ENCODE data around the gene CTTNBP2NL.
"Not testable (repeated sequence)": the region's sequence is repeated elsewhere in the genome, so short reads cannot be mapped to it uniquely, and the experiment has no call there.

CTTNBP2NL gene

GRCh38 chr1:112436384-112437156, 40.6 kb downstream of the CTTNBP2NL start:
- TF ChIP-seq, protein P1, sequence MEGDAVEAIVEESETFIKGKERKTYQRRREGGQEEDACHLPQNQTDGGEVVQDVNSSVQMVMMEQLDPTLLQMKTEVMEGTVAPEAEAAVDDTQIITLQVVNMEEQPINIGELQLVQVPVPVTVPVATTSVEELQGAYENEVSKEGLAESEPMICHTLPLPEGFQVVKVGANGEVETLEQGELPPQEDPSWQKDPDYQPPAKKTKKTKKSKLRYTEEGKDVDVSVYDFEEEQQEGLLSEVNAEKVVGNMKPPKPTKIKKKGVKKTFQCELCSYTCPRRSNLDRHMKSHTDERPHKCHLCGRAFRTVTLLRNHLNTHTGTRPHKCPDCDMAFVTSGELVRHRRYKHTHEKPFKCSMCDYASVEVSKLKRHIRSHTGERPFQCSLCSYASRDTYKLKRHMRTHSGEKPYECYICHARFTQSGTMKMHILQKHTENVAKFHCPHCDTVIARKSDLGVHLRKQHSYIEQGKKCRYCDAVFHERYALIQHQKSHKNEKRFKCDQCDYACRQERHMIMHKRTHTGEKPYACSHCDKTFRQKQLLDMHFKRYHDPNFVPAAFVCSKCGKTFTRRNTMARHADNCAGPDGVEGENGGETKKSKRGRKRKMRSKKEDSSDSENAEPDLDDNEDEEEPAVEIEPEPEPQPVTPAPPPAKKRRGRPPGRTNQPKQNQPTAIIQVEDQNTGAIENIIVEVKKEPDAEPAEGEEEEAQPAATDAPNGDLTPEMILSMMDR (IDR thresholded peaks at IDR 0.05; ENCODE audit: extremely low read depth, missing control alignments), result no peak
- DNase-seq (ENCODE audit: low spot score), result no peak

GRCh38 chr1:112438156-112438555, 42.1 kb downstream of the CTTNBP2NL start:
- not testable (repeated sequence) for DNase-seq (ENCODE audit: low spot score)

- TF ChIP-seq, protein P1 (IDR thresholded peaks at IDR 0.05; ENCODE audit: extremely low read depth, missing control alignments), result no peak
- DNase-seq (ENCODE audit: low spot score), result no peak
Measured at GRCh38 chr1:112439592-112439991, 43.6 kb downstream of the CTTNBP2NL start.

GRCh38 chr1:112440574-112440973, 44.6 kb downstream of the CTTNBP2NL start:
- no peak for DNase-seq (ENCODE audit: low spot score)
- TF ChIP-seq, protein P1 (IDR thresholded peaks at IDR 0.05; ENCODE audit: extremely low read depth, missing control alignments), result no peak

- no peak for DNase-seq (ENCODE audit: low spot score)
Measured at GRCh38 chr1:112444269-112444668, 48.3 kb downstream of the CTTNBP2NL start.

GRCh38 chr1:112445596-112445995, 49.6 kb downstream of the CTTNBP2NL start:
- TF ChIP-seq, protein P1 (IDR thresholded peaks at IDR 0.05; ENCODE audit: extremely low read depth, missing control alignments), result no peak

More at GRCh38 chr1:112444269-112444668, 48.3 kb downstream of the CTTNBP2NL start:
- TF ChIP-seq, protein P1 (IDR thresholded peaks at IDR 0.05; ENCODE audit: extremely low read depth, missing control alignments), result no peak

DNA sequence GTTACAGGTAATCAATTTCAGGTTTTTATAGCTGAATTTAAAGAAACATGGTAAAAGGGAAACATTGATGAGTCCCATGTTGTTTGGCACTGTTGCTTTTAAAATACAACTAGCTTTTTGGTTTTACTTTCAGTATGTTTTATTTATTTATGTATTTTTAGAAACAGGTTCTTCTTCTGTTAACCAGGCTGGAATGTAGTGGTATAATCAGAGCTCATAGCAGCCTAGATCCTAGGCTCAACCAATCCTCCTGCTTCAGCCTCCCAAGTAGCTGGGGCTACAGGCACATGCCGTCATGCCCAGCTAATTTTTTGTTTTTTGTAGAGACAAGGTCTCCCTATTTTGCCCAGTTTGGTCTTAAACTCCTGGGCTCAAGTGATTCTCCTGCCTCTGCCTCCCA, 50.4 kb downstream of the CTTNBP2NL start:
- no peak for DNase-seq (ENCODE audit: low spot score)
- TF ChIP-seq, protein P1 (IDR thresholded peaks at IDR 0.05; ENCODE audit: extremely low read depth, missing control alignments), result no peak

More at GRCh38 chr1:112445596-112445995, 49.6 kb downstream of the CTTNBP2NL start:
- DNase-seq (ENCODE audit: low spot score), result no peak
